Brain microvascular endothelial cell (primary cell): ENCODE results near the gene LENEP.

Source experiments
- DNase-seq: peaks from one replicate; pipeline ENCODE4 v3.0.0-alpha.2; 2020
- H3K27ac ChIP-seq: fragments of 250-450 bp; sonication (Bioruptor Pico); 2 replicates; pipeline ENCODE4 v1.5.1; 2020; ENCODE audit warnings: mild to moderate bottlenecking, moderate library complexity
- H3K27me3 ChIP-seq: fragments of 250-450 bp; sonication (Bioruptor Pico); replicated peaks from 2 replicates; pipeline ENCODE4 v1.5.1; 2020; ENCODE audit warnings: mild to moderate bottlenecking
- H3K36me3 ChIP-seq: fragments of 250-450 bp; sonication (Bioruptor Pico); replicated peaks from 2 replicates; pipeline ENCODE4 v1.5.1; 2020; ENCODE audit warnings: mild to moderate bottlenecking
- H3K4me3 ChIP-seq: 2 replicates; pipeline ENCODE4 v1.5.1; 2011; ENCODE audit warnings: low read depth, mild to moderate bottlenecking, control low read depth, low read length, moderate library complexity
- CTCF ChIP-seq: IDR thresholded peaks from 2 replicates; pipeline ENCODE4 v1.5.1; 2011; ENCODE audit warnings: low read depth, mild to moderate bottlenecking, moderate library complexity, low read length, control low read depth, inconsistent platforms; ENCODE audit errors: missing control alignments
- in situ Hi-C: cut with HindIII; loops from 2 replicates; pipeline ENCODE4 v1.10.0; 2017; ENCODE audit warnings: low sequenced_read_pairs, low pct_ligation_motif_present

LENEP gene

GRCh38 chr1:154962156-154962749 is 31.1 kb upstream of the LENEP start:
- TF ChIP-seq CTCF, result no peak
- in situ Hi-C loops, result no loop called here
- Histone ChIP-seq H3K4me3 (peak overlapping the region; percentile 70), H3K27me3 (no peaks in the 10 kb centered on the region), H3K36me3 (peaks cover 48% of the 10 kb centered on the region), H3K27ac (peak overlapping the region; percentile 96)
- DNase-seq, result no peak

GRCh38 chr1:154962795-154963330 is 30.5 kb upstream of the LENEP start:
- peaks cover 55% of the 10 kb centered on the region for H3K36me3 ChIP-seq
- no peak overlapping the region for H3K27ac ChIP-seq

GRCh38 chr1:154963643-154964042 is 29.7 kb upstream of the LENEP start:
- DNase-seq, result no peak
- in situ Hi-C loops, result no loop called here
- TF ChIP-seq CTCF, result no peak
- Histone ChIP-seq H3K27ac (no peak overlapping the region), H3K27me3 (no peaks in the 10 kb centered on the region), H3K4me3 (no peak overlapping the region), H3K36me3 (peaks cover 60% of the 10 kb centered on the region)

More at GRCh38 chr1:154962795-154963330, 30.5 kb upstream of the LENEP start:
- Histone ChIP-seq H3K4me3 (no peak overlapping the region), H3K27me3 (no peaks in the 10 kb centered on the region)
- no peak for DNase-seq
- in situ Hi-C loops, result no loop called here
- no peak for TF ChIP-seq CTCF

- no peaks in the 10 kb centered on the region for H3K27me3 ChIP-seq
- in situ Hi-C loops, result no loop called here
- H3K27ac ChIP-seq, result no peak overlapping the region
- TF ChIP-seq CTCF, result no peak
- no peak for DNase-seq
- H3K36me3 ChIP-seq, result peaks cover 60% of the 10 kb centered on the region
- no peak overlapping the region for H3K4me3 ChIP-seq
These were observed 29.0 kb upstream of the LENEP start for GRCh38 chr1:154964359-154964758.

GRCh38 chr1:154966111-154966510 is 27.3 kb upstream of the LENEP start:
- in situ Hi-C loops, result no loop called here
- no peak for TF ChIP-seq CTCF
- Histone ChIP-seq H3K27ac (no peak overlapping the region), H3K36me3 (peaks cover 60% of the 10 kb centered on the region), H3K27me3 (no peaks in the 10 kb centered on the region), H3K4me3 (no peak overlapping the region)
- DNase-seq, result no peak
